ENCODE data around the gene UBR1.
"Not testable (repeated sequence)": the region's sequence is repeated elsewhere in the genome, so short reads cannot be mapped to it uniquely, and the experiment has no call there.

Gene UBR1

DNA sequence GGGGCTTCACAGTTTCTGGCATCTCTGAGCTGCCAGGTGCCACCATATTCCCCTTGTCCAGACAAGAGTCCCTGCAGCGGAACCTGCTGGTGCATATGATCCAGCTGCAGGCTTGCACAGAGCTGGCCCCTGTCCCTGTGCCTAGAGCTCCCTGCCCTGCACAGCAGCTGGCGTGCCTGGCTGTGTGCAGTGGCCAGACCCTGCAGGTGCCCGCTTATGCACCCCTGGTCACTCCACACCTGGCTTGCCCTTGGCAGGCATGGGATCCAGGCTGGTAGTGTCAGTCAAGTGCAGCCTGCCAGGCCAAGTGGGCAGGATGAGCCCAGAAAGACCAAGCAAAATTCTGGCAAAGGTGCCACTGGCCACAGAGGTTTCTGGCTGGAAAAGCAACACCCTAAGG lies 96.6 kb downstream of the UBR1 start:
- no peak for TF ChIP-seq EZH2 (IDR thresholded peaks at IDR 0.05)
- TF ChIP-seq POLR2AphosphoS5 (IDR thresholded peaks at IDR 0.05; ENCODE audit: borderline replicate concordance, low read depth, low read length), result no peak
- peaks cover 8% of the 10 kb centered on the region for H3K36me3 ChIP-seq (ENCODE audit: insufficient read depth, low read length)
- DNase-seq (ENCODE audit: low read depth, low spot score), result no peak
- H3K27ac ChIP-seq, result no peak overlapping the region
- no peak overlapping the region for H3K4me3 ChIP-seq
- H3K9me3 ChIP-seq (ENCODE audit: low read depth, low read length), result no peaks in the 10 kb centered on the region
- no peak overlapping the region for H3K9ac ChIP-seq (ENCODE audit: insufficient read length)

DNA sequence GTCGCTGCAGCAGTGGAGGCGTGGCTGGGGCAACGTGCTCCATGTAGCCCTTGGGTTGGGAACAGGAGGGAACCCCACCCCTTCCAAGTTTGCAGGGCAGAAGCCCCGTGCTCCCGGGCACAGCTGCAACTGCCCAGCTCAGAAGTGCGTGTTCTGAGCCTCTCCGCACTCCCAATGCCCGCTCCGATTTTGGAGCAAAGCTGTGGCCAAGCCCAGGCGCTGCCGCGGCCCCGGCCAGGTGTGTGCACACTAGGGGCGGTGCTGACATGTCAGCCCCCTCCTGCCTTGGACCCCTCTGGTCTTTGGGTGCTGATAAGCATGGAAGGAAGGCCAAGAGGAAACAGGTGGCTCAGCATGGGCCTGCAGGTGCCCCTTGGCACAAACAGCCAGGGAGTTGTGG lies 97.7 kb downstream of the UBR1 start:
- no peak overlapping the region for H3K4me3 ChIP-seq
- no peak for DNase-seq (ENCODE audit: low read depth, low spot score)
- H3K9me3 ChIP-seq (ENCODE audit: low read depth, low read length), result no peaks in the 10 kb centered on the region
- H3K9ac ChIP-seq (ENCODE audit: insufficient read length), result no peak overlapping the region
- TF ChIP-seq FOXP2 (optimal IDR thresholded peaks at IDR 0.05; ENCODE audit: control extremely low read depth, extremely low read length, insufficient read depth), result no peak
- no peak for TF ChIP-seq EZH2 (IDR thresholded peaks at IDR 0.05)
- TF ChIP-seq POLR2AphosphoS5 (IDR thresholded peaks at IDR 0.05; ENCODE audit: borderline replicate concordance, low read depth, low read length), result no peak
- H3K36me3 ChIP-seq (ENCODE audit: insufficient read depth, low read length), result peaks cover 8% of the 10 kb centered on the region
- H3K27ac ChIP-seq, result no peak overlapping the region

DNA sequence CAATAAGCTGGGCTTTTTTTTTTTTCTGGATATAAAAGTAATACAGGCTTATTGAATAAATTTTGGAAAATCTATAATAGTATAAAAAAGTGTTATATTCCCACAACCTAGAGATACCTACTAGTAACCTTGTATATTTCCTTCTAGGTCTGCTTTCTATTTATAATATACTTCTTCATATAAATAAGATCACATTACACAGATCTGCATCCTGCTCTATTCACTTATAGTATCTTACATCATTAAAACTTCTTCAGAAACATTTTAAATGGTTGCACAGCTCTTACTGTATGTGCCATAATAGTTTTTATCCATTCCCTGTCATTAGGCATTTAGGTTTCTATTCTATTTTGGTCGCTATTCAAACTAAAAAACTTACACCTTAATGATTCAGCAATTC lies 98.3 kb downstream of the UBR1 start:
- no peak for TF ChIP-seq FOXP2 (optimal IDR thresholded peaks at IDR 0.05; ENCODE audit: control extremely low read depth, extremely low read length, insufficient read depth)
- TF ChIP-seq EZH2 (IDR thresholded peaks at IDR 0.05), result no peak
- no peak for TF ChIP-seq POLR2AphosphoS5 (IDR thresholded peaks at IDR 0.05; ENCODE audit: borderline replicate concordance, low read depth, low read length)
- Histone ChIP-seq H3K9ac (ENCODE audit: insufficient read length) (no peak overlapping the region), H3K9me3 (ENCODE audit: low read depth, low read length) (no peaks in the 10 kb centered on the region), H3K27ac (no peak overlapping the region), H3K36me3 (ENCODE audit: insufficient read depth, low read length) (peaks cover 7% of the 10 kb centered on the region; the same call in 1 of the 2 replicates), H3K4me3 (no peak overlapping the region)
- no peak for DNase-seq (ENCODE audit: low read depth, low spot score)

DNA sequence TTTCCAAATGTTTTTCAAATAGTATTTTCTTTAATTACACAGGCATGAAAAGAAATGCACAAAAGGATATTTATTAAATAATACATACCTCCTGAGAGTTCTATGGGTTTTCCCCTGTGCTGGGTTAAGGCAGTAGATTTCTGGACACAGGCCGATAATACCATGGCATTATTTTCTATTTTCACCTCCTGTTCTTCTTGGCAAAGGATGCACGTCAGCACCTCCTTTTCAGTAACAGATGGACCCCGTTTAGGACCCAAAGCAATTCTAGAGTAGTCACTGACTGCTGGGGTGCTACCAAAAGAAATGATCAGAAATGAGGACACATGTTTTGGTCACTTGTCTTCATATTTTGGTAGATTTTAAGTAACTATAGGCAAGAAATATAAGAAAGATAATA lies 98.8 kb downstream of the UBR1 start:
- no peak overlapping the region for H3K9ac ChIP-seq (ENCODE audit: insufficient read length)
- TF ChIP-seq FOXP2 (optimal IDR thresholded peaks at IDR 0.05; ENCODE audit: control extremely low read depth, extremely low read length, insufficient read depth) (no peak), POLR2AphosphoS5 (IDR thresholded peaks at IDR 0.05; ENCODE audit: borderline replicate concordance, low read depth, low read length) (no peak), EZH2 (IDR thresholded peaks at IDR 0.05) (no peak)
- no peaks in the 10 kb centered on the region for H3K9me3 ChIP-seq (ENCODE audit: low read depth, low read length)
- H3K36me3 ChIP-seq (ENCODE audit: insufficient read depth, low read length), result peaks cover 4% of the 10 kb centered on the region; the same call in 1 of the 2 replicates
- no peak for DNase-seq (ENCODE audit: low read depth, low spot score)
- H3K27ac ChIP-seq, result no peak overlapping the region
- H3K4me3 ChIP-seq, result no peak overlapping the region

DNA sequence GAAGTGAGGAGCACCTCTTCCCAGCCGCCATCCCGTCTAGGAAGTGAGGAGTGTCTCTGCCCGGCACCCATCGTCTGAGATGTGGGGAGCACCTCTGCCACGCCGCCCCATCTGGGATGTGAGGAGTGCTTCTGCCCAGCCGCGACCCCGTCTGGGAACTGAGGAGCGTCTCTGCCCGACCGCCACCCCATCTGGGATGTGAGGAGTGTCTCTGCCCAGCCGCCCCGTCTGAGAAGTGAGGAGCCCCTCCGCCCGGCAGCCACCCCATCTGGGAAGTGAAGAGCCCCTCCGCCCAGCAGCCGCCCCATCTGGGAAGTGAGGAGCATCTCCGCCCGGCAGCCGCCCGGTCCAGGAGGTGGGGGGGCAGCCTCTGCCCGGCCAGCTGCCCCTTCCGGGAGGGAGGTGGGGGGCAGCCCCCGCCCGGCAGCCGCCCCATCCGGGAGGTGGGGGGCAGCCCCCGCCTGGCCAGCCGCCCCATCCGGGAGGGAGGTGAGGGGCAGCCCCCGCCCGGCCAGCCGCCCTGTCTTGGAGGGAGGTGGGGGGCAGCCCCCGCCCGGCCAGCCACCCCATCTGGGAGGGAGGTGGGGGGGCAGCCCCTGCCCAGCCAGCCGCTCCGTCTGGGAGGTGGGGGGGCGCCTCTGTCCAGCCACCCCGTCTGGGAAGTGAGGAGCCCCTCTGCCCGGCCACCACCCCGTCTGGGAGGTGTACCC lies 100.8 kb downstream of the UBR1 start:
- not testable (repeated sequence) for DNase-seq (ENCODE audit: low read depth, low spot score); H3K9ac ChIP-seq (ENCODE audit: insufficient read length); H3K4me3 ChIP-seq; H3K36me3 ChIP-seq (ENCODE audit: insufficient read depth, low read length); H3K9me3 ChIP-seq (ENCODE audit: low read depth, low read length); H3K27ac ChIP-seq

DNA sequence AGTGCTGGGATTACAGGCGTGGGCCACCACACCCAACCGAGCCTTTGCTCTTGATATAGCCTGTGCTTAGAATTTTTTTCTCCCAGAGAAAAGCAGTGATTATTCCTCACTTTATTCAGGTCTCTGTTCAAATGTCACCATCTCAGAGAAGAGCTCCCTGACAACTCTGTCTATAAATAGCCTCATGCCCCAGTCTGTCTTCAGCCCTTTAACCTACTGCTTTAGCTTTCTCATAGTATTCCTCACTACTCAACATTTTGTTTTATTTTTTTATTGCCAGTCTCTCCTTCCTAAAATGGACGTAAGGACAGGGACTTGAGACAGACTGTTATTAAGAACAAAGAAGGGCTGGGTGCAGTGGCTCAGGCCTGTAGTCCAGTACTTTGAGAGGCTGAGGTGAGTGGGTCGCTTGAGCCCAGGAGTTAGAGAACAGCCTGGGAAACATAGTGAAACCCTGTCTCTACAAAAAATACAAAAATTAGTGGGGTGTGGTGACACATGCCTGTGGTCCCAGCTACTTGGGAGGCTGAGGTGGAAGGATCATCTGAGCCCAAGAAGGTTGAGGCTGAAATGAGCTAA lies 106.5 kb downstream of the UBR1 start:
- no peak for DNase-seq (ENCODE audit: low read depth, low spot score)
- Histone ChIP-seq H3K27ac (no peak overlapping the region), H3K9me3 (ENCODE audit: low read depth, low read length) (no peaks in the 10 kb centered on the region), H3K9ac (ENCODE audit: insufficient read length) (no peak overlapping the region), H3K36me3 (ENCODE audit: insufficient read depth, low read length) (peaks cover 10% of the 10 kb centered on the region; the same call in 1 of the 2 replicates), H3K4me3 (no peak overlapping the region)
- TF ChIP-seq POLR2AphosphoS5 (IDR thresholded peaks at IDR 0.05; ENCODE audit: borderline replicate concordance, low read depth, low read length) (no peak), EZH2 (IDR thresholded peaks at IDR 0.05) (no peak), FOXP2 (optimal IDR thresholded peaks at IDR 0.05; ENCODE audit: control extremely low read depth, extremely low read length, insufficient read depth) (no peak)

DNA sequence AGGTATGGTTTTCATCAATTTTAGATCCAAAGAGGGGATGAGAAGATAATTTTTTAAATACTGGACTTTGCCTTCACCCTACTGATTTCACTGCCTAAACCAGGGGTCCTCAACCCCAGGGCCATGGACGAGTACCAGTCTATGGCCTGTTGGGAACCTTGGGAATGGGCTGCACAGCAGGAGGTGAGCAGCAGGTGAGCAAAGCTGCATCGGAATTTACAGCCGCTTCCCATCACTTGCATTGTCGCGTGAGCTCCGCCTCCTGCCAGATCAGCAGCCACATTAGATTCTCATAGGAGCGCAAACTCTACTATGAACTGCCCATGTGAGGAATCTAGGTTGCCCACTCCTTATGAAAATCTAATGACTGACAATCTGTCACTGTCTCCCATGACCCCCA lies 109.0 kb downstream of the UBR1 start:
- no peak for DNase-seq (ENCODE audit: low read depth, low spot score)
- Histone ChIP-seq H3K9ac (ENCODE audit: insufficient read length) (no peak overlapping the region), H3K4me3 (no peak overlapping the region), H3K36me3 (ENCODE audit: insufficient read depth, low read length) (peaks cover 6% of the 10 kb centered on the region; the same call in 1 of the 2 replicates), H3K27ac (no peak overlapping the region), H3K9me3 (ENCODE audit: low read depth, low read length) (no peaks in the 10 kb centered on the region)
- TF ChIP-seq FOXP2 (optimal IDR thresholded peaks at IDR 0.05; ENCODE audit: control extremely low read depth, extremely low read length, insufficient read depth), result no peak
- no peak for TF ChIP-seq POLR2AphosphoS5 (IDR thresholded peaks at IDR 0.05; ENCODE audit: borderline replicate concordance, low read depth, low read length)
- no peak for TF ChIP-seq EZH2 (IDR thresholded peaks at IDR 0.05)

DNA sequence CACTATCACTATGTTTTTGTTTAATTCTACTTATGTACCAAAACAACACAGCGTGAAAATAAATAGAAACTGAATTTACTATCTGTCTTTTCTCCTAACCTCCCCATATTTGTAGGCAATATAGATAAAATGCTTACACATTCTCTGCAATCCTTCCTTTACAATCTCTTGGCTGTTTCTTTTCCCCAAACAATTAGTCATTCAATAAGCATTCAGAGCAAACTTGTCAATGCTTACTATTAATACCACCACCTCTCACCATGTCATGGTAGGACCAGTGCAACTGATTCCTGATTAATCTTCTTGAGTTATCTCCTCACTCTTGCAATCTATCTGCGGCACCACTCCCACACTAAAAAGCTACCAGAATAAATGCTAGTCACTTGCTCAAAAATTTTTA lies 111.3 kb downstream of the UBR1 start:
- DNase-seq (ENCODE audit: low read depth, low spot score), result no peak
- TF ChIP-seq EZH2 (IDR thresholded peaks at IDR 0.05) (no peak), POLR2AphosphoS5 (IDR thresholded peaks at IDR 0.05; ENCODE audit: borderline replicate concordance, low read depth, low read length) (no peak), FOXP2 (optimal IDR thresholded peaks at IDR 0.05; ENCODE audit: control extremely low read depth, extremely low read length, insufficient read depth) (no peak)
- no peak overlapping the region for H3K4me3 ChIP-seq
- no peaks in the 10 kb centered on the region for H3K9me3 ChIP-seq (ENCODE audit: low read depth, low read length)
- no peak overlapping the region for H3K9ac ChIP-seq (ENCODE audit: insufficient read length)
- no peak overlapping the region for H3K27ac ChIP-seq
- H3K36me3 ChIP-seq (ENCODE audit: insufficient read depth, low read length), result peaks cover 6% of the 10 kb centered on the region; the same call in 1 of the 2 replicates

DNA sequence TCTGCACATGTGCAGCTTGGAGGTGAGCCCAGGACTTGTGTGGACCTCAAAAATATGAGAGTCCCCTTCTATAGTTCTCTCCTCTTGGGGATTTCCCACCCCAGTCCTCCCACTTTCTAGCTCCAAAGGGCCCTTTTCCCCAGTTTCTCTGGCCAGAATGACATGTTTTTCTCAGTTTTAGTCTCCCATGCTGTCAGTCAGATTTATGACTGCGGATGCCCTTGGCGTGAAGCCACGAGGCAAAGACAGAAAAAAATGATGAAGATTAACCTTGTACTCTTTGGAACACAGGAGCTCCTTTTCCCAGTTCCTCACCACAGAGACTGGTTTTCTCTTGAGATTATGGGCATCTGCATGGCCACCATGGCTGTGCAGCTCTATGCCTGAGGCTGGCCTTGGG lies 113.2 kb downstream of the UBR1 start:
- peaks cover 13% of the 10 kb centered on the region for H3K36me3 ChIP-seq (ENCODE audit: insufficient read depth, low read length)
- no peak overlapping the region for H3K27ac ChIP-seq
- no peak overlapping the region for H3K4me3 ChIP-seq
- TF ChIP-seq EZH2 (IDR thresholded peaks at IDR 0.05) (no peak), POLR2AphosphoS5 (IDR thresholded peaks at IDR 0.05; ENCODE audit: borderline replicate concordance, low read depth, low read length) (no peak), FOXP2 (optimal IDR thresholded peaks at IDR 0.05; ENCODE audit: control extremely low read depth, extremely low read length, insufficient read depth) (no peak)
- no peak overlapping the region for H3K9ac ChIP-seq (ENCODE audit: insufficient read length)
- no peak for DNase-seq (ENCODE audit: low read depth, low spot score)
- H3K9me3 ChIP-seq (ENCODE audit: low read depth, low read length), result no peaks in the 10 kb centered on the region
